ENCODE measurements around the gene UBE2S. TPM values are rescaled to one million over a fixed set of nuclear protein-coding genes. Genes with fewer than 3 reads are reported as not detected.
A peak's percentile ranks its signal among the peaks of the same experiment; 100 is the strongest.
"Not testable (repeated sequence)": the region's sequence is repeated elsewhere in the genome, so short reads cannot be mapped to it uniquely, and the experiment has no call there.

UBE2S gene
- total RNA-seq, 2 experiments from 2014 or later, result 267 to 275 TPM

GRCh38 chr19:55418185-55418584 is 10.6 kb upstream of the UBE2S start:
- CTCF ChIA-PET, result interaction anchor here (0.6 to 3.0 kb wide), 20 partner anchors 9 to 481 kb away, joined by 3 to 22 read pairs (median 4); partner anchors contain the start of genes KMT5C, PPP6R1, TMEM238 and UBE2S
- Mint-ChIP-seq H3K4me3 (no peak overlapping the region), H3K4me1 (ENCODE audit: low read depth) (peaks cover 18% of the 10 kb centered on the region), H3K36me3 (no peaks in the 10 kb centered on the region), H3K27ac (no peak overlapping the region), H3K9me3 (no peaks in the 10 kb centered on the region), H3K27me3 (no peaks in the 10 kb centered on the region)
- intact Hi-C loops (cut with micrococcal nuclease), result no loop called here
- POLR2A ChIA-PET, result no interaction called here
- peak; percentile 62 for DNase-seq

GRCh38 chr19:55410168-55410567 is 2.6 kb upstream of the UBE2S start:
- POLR2A ChIA-PET, result interaction anchor here (1.1 kb wide), 1 partner anchor 14 kb away, joined by 3 read pairs; no protein-coding TSS in a partner anchor

GRCh38 chr19:55409179-55409578 is 1.6 kb upstream of the UBE2S start:
- H3K9me3 Mint-ChIP-seq, H3K27me3 Mint-ChIP-seq, DNase-seq, H3K4me3 Mint-ChIP-seq: not testable (repeated sequence)
- peaks cover 31% of the 10 kb centered on the region for H3K36me3 Mint-ChIP-seq
- peak overlapping the region; percentile 60 for H3K27ac Mint-ChIP-seq
- POLR2A ChIA-PET, result interaction anchor here (0.9 to 1.8 kb wide), 5 partner anchors 10 to 129 kb away, joined by 3 to 8 read pairs (median 4); partner anchors contain the start of genes HSPBP1, KMT5C and TMEM238
- peaks cover 26% of the 10 kb centered on the region for H3K4me1 Mint-ChIP-seq (ENCODE audit: low read depth)
- CTCF ChIA-PET, result interaction anchor here (0.9 to 1.7 kb wide), 4 partner anchors 9 to 106 kb away, joined by 3 to 6 read pairs (median 4); no protein-coding TSS in a partner anchor
- intact Hi-C loops (cut with micrococcal nuclease), result loop anchor here (2.0 kb wide), 1 partner anchor 70 kb away; the partner anchor contains the start of gene KMT5C

More at GRCh38 chr19:55410168-55410567, 2.6 kb upstream of the UBE2S start:
- intact Hi-C loops (cut with micrococcal nuclease), result no loop called here
- Mint-ChIP-seq H3K27me3 (no peaks in the 10 kb centered on the region), H3K36me3 (peaks cover 29% of the 10 kb centered on the region), H3K4me1 (ENCODE audit: low read depth) (peaks cover 26% of the 10 kb centered on the region), H3K9me3 (peaks cover 4% of the 10 kb centered on the region), H3K27ac (no peak overlapping the region), H3K4me3 (no peak overlapping the region)
- no peak for DNase-seq
- CTCF ChIA-PET, result interaction anchor here (0.8 to 1.1 kb wide), 2 partner anchors 249 to 250 kb away, joined by 3 read pairs; no protein-coding TSS in a partner anchor

- peaks cover 4% of the 10 kb centered on the region for H3K9me3 Mint-ChIP-seq
- H3K27ac Mint-ChIP-seq, result peak overlapping the region; percentile 97
- ChIA-PET CTCF (interaction anchor here (0.9 to 1.7 kb wide), 4 partner anchors 10 to 105 kb away, joined by 3 to 6 read pairs (median 4); no protein-coding TSS in a partner anchor), POLR2A (interaction anchor here (0.6 to 1.8 kb wide), 6 partner anchors 9 to 129 kb away, joined by 3 to 8 read pairs (median 4); partner anchors contain the start of genes HSPBP1, KMT5C and TMEM238)
- no peak for DNase-seq
- H3K4me1 Mint-ChIP-seq (ENCODE audit: low read depth), result peaks cover 26% of the 10 kb centered on the region
- H3K27me3 Mint-ChIP-seq, result no peaks in the 10 kb centered on the region
- H3K4me3 Mint-ChIP-seq, result peak overlapping the region; percentile 90
- H3K36me3 Mint-ChIP-seq, result peaks cover 36% of the 10 kb centered on the region
- intact Hi-C loops (cut with micrococcal nuclease), result loop anchor here (1.0 to 2.0 kb wide), 3 partner anchors 23 to 149 kb away; partner anchors contain the start of genes KMT5C, PPP6R1 and RPL28
Observed at GRCh38 chr19:55408533-55408872, 915 bp upstream of the UBE2S start.

- Mint-ChIP-seq H3K36me3 (peaks cover 41% of the 10 kb centered on the region), H3K27me3 (no peaks in the 10 kb centered on the region), H3K4me1 (ENCODE audit: low read depth) (peaks cover 26% of the 10 kb centered on the region), H3K9me3 (peaks cover 4% of the 10 kb centered on the region), H3K27ac (peak overlapping the region; percentile 97), H3K4me3 (peak overlapping the region; percentile 90)
- intact Hi-C loops (cut with micrococcal nuclease), result loop anchor here (1.0 to 2.0 kb wide), 4 partner anchors 10 to 149 kb away; partner anchors contain the start of genes KMT5C, PPP6R1 and RPL28
- ChIA-PET POLR2A (interaction anchor here (0.5 to 6.6 kb wide), 19 partner anchors 9 to 290 kb away, joined by 3 to 118 read pairs (median 6); partner anchors contain the start of genes FIZ1, ISOC2, KMT5C and PPP1R12C), CTCF (interaction anchor here (0.7 to 1.7 kb wide), 7 partner anchors 10 to 266 kb away, joined by 3 to 6 read pairs (median 4); partner anchors contain the start of gene KMT5C)
- peak; percentile 98 for DNase-seq
Observed at GRCh38 chr19:55407800-55408532, 378 bp upstream of the UBE2S start.

GRCh38 chr19:55406826-55407549 is 600 bp downstream of the UBE2S start:
- POLR2A ChIA-PET, result interaction anchor here (0.8 to 6.6 kb wide), 13 partner anchors 8 to 289 kb away, joined by 3 to 118 read pairs (median 7); partner anchors contain the start of genes ISOC2, KMT5C, PPP1R12C and PPP6R1
- Mint-ChIP-seq H3K9me3 (peaks cover 4% of the 10 kb centered on the region), H3K27ac (peak overlapping the region; percentile 83), H3K4me3 (peak overlapping the region; percentile 93), H3K36me3 (peaks cover 50% of the 10 kb centered on the region), H3K4me1 (ENCODE audit: low read depth) (peaks cover 26% of the 10 kb centered on the region), H3K27me3 (no peaks in the 10 kb centered on the region)
- CTCF ChIA-PET, result interaction anchor here (0.7 to 1.0 kb wide), 4 partner anchors 12 to 266 kb away, joined by 3 to 4 read pairs (median 4); partner anchors contain the start of gene KMT5C
- intact Hi-C loops (cut with micrococcal nuclease), result loop anchor here (1.0 kb wide), 1 partner anchor 9 kb away; no protein-coding TSS in a partner anchor
- peak; percentile 33 for DNase-seq

GRCh38 chr19:55406091-55406825 is 1.3 kb downstream of the UBE2S start:
- Mint-ChIP-seq H3K4me1 (ENCODE audit: low read depth) (peaks cover 26% of the 10 kb centered on the region), H3K4me3 (peak overlapping the region; percentile 93), H3K27ac (peak overlapping the region; percentile 83), H3K36me3 (peaks cover 54% of the 10 kb centered on the region), H3K27me3 (no peaks in the 10 kb centered on the region), H3K9me3 (peaks cover 4% of the 10 kb centered on the region)
- ChIA-PET POLR2A (interaction anchor here (1.2 to 6.6 kb wide), 7 partner anchors 8 to 288 kb away, joined by 3 to 118 read pairs (median 10); partner anchors contain the start of genes ISOC2, KMT5C, PPP1R12C and RPL28), CTCF (no interaction called here)
- intact Hi-C loops (cut with micrococcal nuclease), result no loop called here
- DNase-seq, result no peak

GRCh38 chr19:55405638-55406037 is 1.9 kb downstream of the UBE2S start:
- CTCF ChIA-PET, result no interaction called here
- Mint-ChIP-seq H3K27ac (no peak overlapping the region), H3K36me3 (peaks cover 58% of the 10 kb centered on the region), H3K4me1 (ENCODE audit: low read depth) (peaks cover 26% of the 10 kb centered on the region), H3K9me3 (peaks cover 4% of the 10 kb centered on the region), H3K27me3 (no peaks in the 10 kb centered on the region), H3K4me3 (peak overlapping the region; percentile 93)
- POLR2A ChIA-PET, result interaction anchor here (1.2 to 6.6 kb wide), 2 partner anchors 19 to 56 kb away, joined by 3 to 118 read pairs; partner anchors contain the start of genes ISOC2, RPL28 and TMEM238
- intact Hi-C loops (cut with micrococcal nuclease), result no loop called here
- DNase-seq, result no peak

- ChIA-PET POLR2A (interaction anchor here (6.6 kb wide), 1 partner anchor 16 kb away, joined by 118 read pairs; the partner anchor contains the start of genes RPL28 and TMEM238), CTCF (interaction anchor here (1.2 kb wide), 1 partner anchor 101 kb away, joined by 5 read pairs; no protein-coding TSS in a partner anchor)
- no peak for DNase-seq
- H3K4me3 Mint-ChIP-seq, result no peak overlapping the region
- H3K4me1 Mint-ChIP-seq (ENCODE audit: low read depth), result peaks cover 33% of the 10 kb centered on the region
- peaks cover 51% of the 10 kb centered on the region for H3K36me3 Mint-ChIP-seq
- H3K27me3 Mint-ChIP-seq, result no peaks in the 10 kb centered on the region
- H3K9me3 Mint-ChIP-seq, result no peaks in the 10 kb centered on the region
- intact Hi-C loops (cut with micrococcal nuclease), result no loop called here
- no peak overlapping the region for H3K27ac Mint-ChIP-seq
Observed at GRCh38 chr19:55402509-55402908, 5.1 kb downstream of the UBE2S start.

- CTCF ChIA-PET; H3K27me3 Mint-ChIP-seq; H3K9me3 Mint-ChIP-seq; H3K27ac Mint-ChIP-seq; intact Hi-C loops (cut with micrococcal nuclease); H3K4me3 Mint-ChIP-seq; DNase-seq: not testable (repeated sequence)
- POLR2A ChIA-PET, result interaction anchor here (6.6 kb wide), 1 partner anchor 14 kb away, joined by 118 read pairs; the partner anchor contains the start of genes RPL28 and TMEM238
- Mint-ChIP-seq H3K4me1 (ENCODE audit: low read depth) (peaks cover 31% of the 10 kb centered on the region), H3K36me3 (peaks cover 45% of the 10 kb centered on the region)
Observed at GRCh38 chr19:55401390-55401789, 6.2 kb downstream of the UBE2S start.

Measured in activated CD4-positive, alpha-beta memory T cell treated with anti-CD3 and anti-CD28 coated beads for 36 hours (primary cell).